ENCODE measurements around the gene ATP8A1. TPM values are rescaled to one million over a fixed set of nuclear protein-coding genes. Genes with fewer than 3 reads are reported as not detected.
A peak's percentile ranks its signal among the peaks of the same experiment; 100 is the strongest.
"Not testable (repeated sequence)": the region's sequence is repeated elsewhere in the genome, so short reads cannot be mapped to it uniquely, and the experiment has no call there.

The ATP8A1 gene
- total RNA-seq, 1 experiment from 2014 or later: 0.19 TPM

GRCh38 chr4:42487230-42487629 lies 169.7 kb downstream of the ATP8A1 start:
- ChIA-PET POLR2A (interaction anchor here (0.5 kb wide), 1 partner anchor 1607 kb away, joined by 3 read pairs; no protein-coding TSS in a partner anchor), CTCF (interaction anchor here (0.5 to 0.8 kb wide), 2 partner anchors 23 to 577 kb away, joined by 6 read pairs; no protein-coding TSS in a partner anchor)
- Mint-ChIP-seq H3K4me3 (ENCODE audit: unreplicated experiment) (no peak overlapping the region), H3K4me1 (ENCODE audit: insufficient read depth, unreplicated experiment) (peaks cover 22% of the 10 kb centered on the region), H3K27ac (ENCODE audit: low read depth, unreplicated experiment) (no peak overlapping the region), H3K36me3 (ENCODE audit: insufficient read depth, unreplicated experiment) (no peaks in the 10 kb centered on the region), H3K9me3 (ENCODE audit: unreplicated experiment) (no peaks in the 10 kb centered on the region), H3K27me3 (ENCODE audit: insufficient read depth, unreplicated experiment) (no peaks in the 10 kb centered on the region)
- no TSS peak for BruUV-seq (replicated peaks)
- intact Hi-C loops (cut with micrococcal nuclease): no loop called here
- TF ChIP-seq CTCF (IDR thresholded peaks at IDR 0.05; ENCODE audit: unreplicated experiment): no peak
- DNase-seq (ENCODE audit: unreplicated experiment): peak; percentile 48

DNA sequence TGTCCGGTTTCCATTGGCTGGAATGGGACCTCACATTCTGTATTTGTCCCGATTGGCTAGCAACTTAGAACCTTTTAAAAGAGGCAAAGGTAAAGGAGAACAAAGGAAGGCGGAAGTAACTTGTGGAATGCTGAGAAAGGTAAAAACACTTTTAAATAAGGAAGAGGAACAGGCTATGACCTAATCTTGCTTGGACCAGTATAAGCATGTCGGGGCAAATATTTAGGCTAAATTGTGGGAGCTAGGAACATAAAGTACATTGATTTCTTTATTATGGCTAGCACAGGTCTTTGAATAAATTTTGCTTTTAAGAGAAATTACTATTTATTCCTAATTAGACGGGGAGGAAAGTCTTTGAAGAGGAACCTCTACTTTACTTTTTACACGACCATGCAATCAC lies 170.7 kb downstream of the ATP8A1 start:
- peaks cover 22% of the 10 kb centered on the region for H3K4me1 Mint-ChIP-seq (ENCODE audit: insufficient read depth, unreplicated experiment)
- H3K36me3 Mint-ChIP-seq (ENCODE audit: insufficient read depth, unreplicated experiment); H3K9me3 Mint-ChIP-seq (ENCODE audit: unreplicated experiment); intact Hi-C loops (cut with micrococcal nuclease); DNase-seq (ENCODE audit: unreplicated experiment); POLR2A ChIA-PET; H3K27ac Mint-ChIP-seq (ENCODE audit: low read depth, unreplicated experiment); BruUV-seq (replicated peaks); H3K27me3 Mint-ChIP-seq (ENCODE audit: insufficient read depth, unreplicated experiment); H3K4me3 Mint-ChIP-seq (ENCODE audit: unreplicated experiment): not testable (repeated sequence)
- CTCF ChIA-PET: interaction anchor here (0.7 to 0.8 kb wide), 2 partner anchors 24 to 82 kb away, joined by 3 to 6 read pairs; no protein-coding TSS in a partner anchor

DNA sequence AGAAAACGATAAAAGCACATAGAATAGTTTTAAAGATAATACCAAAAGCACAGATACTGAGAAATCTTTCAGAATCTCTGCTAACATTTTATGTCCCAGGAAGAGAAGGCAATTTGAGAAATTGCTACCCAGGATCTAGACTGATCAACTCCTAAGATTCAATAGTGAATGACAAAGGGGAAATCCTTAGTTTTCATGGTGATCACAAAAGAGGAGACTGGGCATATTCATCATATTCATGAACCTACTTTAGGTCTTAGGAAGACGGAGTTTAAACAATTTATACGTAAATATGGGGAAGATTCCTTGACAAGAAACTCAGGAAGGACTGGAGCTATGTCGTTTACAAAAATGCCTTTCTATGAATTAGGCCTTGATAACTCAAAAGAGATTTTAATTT lies 172.3 kb downstream of the ATP8A1 start:
- TF ChIP-seq CTCF (IDR thresholded peaks at IDR 0.05; ENCODE audit: unreplicated experiment): no peak
- Mint-ChIP-seq H3K9me3 (ENCODE audit: unreplicated experiment) (no peaks in the 10 kb centered on the region), H3K4me1 (ENCODE audit: insufficient read depth, unreplicated experiment) (peaks cover 22% of the 10 kb centered on the region), H3K36me3 (ENCODE audit: insufficient read depth, unreplicated experiment) (no peaks in the 10 kb centered on the region), H3K27me3 (ENCODE audit: insufficient read depth, unreplicated experiment) (no peaks in the 10 kb centered on the region), H3K4me3 (ENCODE audit: unreplicated experiment) (no peak overlapping the region), H3K27ac (ENCODE audit: low read depth, unreplicated experiment) (no peak overlapping the region)
- DNase-seq (ENCODE audit: unreplicated experiment): no peak
- intact Hi-C loops (cut with micrococcal nuclease): no loop called here
- no TSS peak for BruUV-seq (replicated peaks)
- CTCF ChIA-PET: interaction anchor here (0.6 kb wide), 1 partner anchor 29 kb away, joined by 3 read pairs; no protein-coding TSS in a partner anchor
- POLR2A ChIA-PET: no interaction called here

DNA sequence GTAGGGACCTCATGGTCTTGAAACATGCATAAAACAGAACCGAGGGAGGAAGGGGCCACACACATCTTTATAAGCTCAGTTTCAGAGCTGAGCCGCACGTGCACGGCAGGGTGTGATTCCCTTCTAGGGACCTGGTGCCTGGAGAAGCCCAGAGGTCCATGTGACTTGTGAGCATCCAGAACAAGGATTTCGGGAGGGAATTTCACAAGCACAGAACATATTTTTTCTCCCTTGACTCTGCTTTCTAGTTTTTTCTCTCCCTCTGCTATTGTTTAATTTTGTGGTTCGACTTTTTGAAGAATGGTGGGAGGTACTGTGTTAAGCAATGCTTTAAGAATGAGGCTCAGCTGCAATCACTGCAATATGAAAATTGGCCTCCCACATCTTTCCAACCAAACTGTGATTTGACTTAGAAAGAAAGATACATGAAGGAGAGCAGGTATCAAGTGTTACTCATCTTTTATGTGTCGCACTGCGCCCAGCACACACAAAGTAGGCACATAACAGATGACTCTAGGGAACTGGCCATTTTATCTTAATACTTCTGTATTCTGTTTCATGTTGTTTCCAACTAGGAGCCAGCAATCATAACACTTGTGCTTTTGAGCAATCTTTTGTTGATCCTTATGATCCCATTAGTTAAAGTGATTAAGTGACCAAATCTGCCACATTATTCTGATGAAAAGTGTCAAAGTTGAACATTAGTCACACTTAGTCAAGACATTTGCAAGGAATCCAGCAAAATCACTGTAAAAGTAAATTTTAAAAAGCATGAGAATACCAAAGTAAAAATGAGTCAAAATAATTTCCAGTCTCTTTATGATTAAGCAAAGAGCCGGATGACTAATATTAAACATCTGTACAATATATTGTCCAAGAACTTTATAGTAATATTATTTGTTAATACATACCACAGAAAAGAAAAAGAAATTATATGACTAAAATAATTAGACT lies 173.2 kb downstream of the ATP8A1 start:
- intact Hi-C loops (cut with micrococcal nuclease): no loop called here
- no peak for DNase-seq (ENCODE audit: unreplicated experiment)
- Mint-ChIP-seq H3K27ac (ENCODE audit: low read depth, unreplicated experiment) (no peak overlapping the region), H3K4me1 (ENCODE audit: insufficient read depth, unreplicated experiment) (peaks cover 22% of the 10 kb centered on the region), H3K36me3 (ENCODE audit: insufficient read depth, unreplicated experiment) (no peaks in the 10 kb centered on the region), H3K9me3 (ENCODE audit: unreplicated experiment) (no peaks in the 10 kb centered on the region), H3K4me3 (ENCODE audit: unreplicated experiment) (no peak overlapping the region), H3K27me3 (ENCODE audit: insufficient read depth, unreplicated experiment) (no peaks in the 10 kb centered on the region)
- CTCF ChIA-PET: interaction anchor here (0.6 kb wide), 2 partner anchors 30 to 34 kb away, joined by 3 read pairs; no protein-coding TSS in a partner anchor
- BruUV-seq (replicated peaks): no TSS peak
- POLR2A ChIA-PET: no interaction called here
- TF ChIP-seq CTCF (IDR thresholded peaks at IDR 0.05; ENCODE audit: unreplicated experiment): no peak

All from MCF 10A (cell line).